Mesodermal cell (in vitro differentiated cells): ENCODE results near the gene ORM2.

Experiments used
- H3K27ac ChIP-seq: 2 replicates; pipeline ENCODE4 v1.7.0; 2013; ENCODE audit warnings: mild to moderate bottlenecking, low read depth, low read length, moderate library complexity; ENCODE audit not compliant: severe bottlenecking
- H3K36me3 ChIP-seq: 2 replicates; pipeline ENCODE4 v1.7.1; 2013; ENCODE audit warnings: mild to moderate bottlenecking, low read length, moderate library complexity; ENCODE audit not compliant: control insufficient read depth, insufficient read depth
- H3K4me1 ChIP-seq: one replicate; pipeline ENCODE4 v1.7.1; 2013; ENCODE audit warnings: mild to moderate bottlenecking, low read length; ENCODE audit not compliant: insufficient read depth, control insufficient read depth, poor library complexity, severe bottlenecking
- H3K4me3 ChIP-seq: 2 replicates; pipeline ENCODE4 v1.7.0; 2013; ENCODE audit warnings: low read length, control low read depth, mild to moderate bottlenecking; ENCODE audit not compliant: insufficient read depth, poor library complexity, severe bottlenecking; ENCODE audit errors: extremely low read depth
- H3K9me3 ChIP-seq: 2 replicates; pipeline ENCODE4 v1.7.1; 2013; ENCODE audit warnings: mild to moderate bottlenecking, low read length, moderate library complexity; ENCODE audit not compliant: control insufficient read depth
- WGBS, 2 experiments: methylation state at CpG; one replicate each; pipeline ENCODE4 v1.1.5; 2013; ENCODE audit warnings: missing lambda C conversion rate in 2 of 2; ENCODE audit not compliant: insufficient coverage in 2 of 2; 5-methylcytosine and 5-hydroxymethylcytosine counted together

The ORM2 gene

GRCh38 chr9:114299286-114300152, 30.1 kb upstream of the ORM2 start:
- Histone ChIP-seq H3K27ac (no peak overlapping the region), H3K9me3 (peaks cover 17% of the 10 kb centered on the region), H3K4me3 (no peak overlapping the region), H3K36me3 (peaks cover 81% of the 10 kb centered on the region), H3K4me1 (no peaks in the 10 kb centered on the region)
- whole genome bisulfite sequencing, 2 experiments: 91 to 95% methylated on average over 14 to 15 of the region's 15 CpGs

- H3K36me3 ChIP-seq: peaks cover 77% of the 10 kb centered on the region
- no peaks in the 10 kb centered on the region for H3K4me1 ChIP-seq
- H3K27ac ChIP-seq: no peak overlapping the region
- no peak overlapping the region for H3K4me3 ChIP-seq
- 95 to 96% methylated on average over 3 to 4 of the region's 4 CpGs for WGBS, 2 experiments
- H3K9me3 ChIP-seq: peaks cover 10% of the 10 kb centered on the region
These were observed 29.4 kb upstream of the ORM2 start for GRCh38 chr9:114300153-114300845.

GRCh38 chr9:114300846-114301797, 28.5 kb upstream of the ORM2 start:
- Histone ChIP-seq H3K36me3 (peaks cover 72% of the 10 kb centered on the region), H3K9me3 (peaks cover 3% of the 10 kb centered on the region), H3K4me1 (no peaks in the 10 kb centered on the region), H3K4me3 (no peak overlapping the region), H3K27ac (no peak overlapping the region)
- WGBS, 2 experiments: 94 to 95% methylated on average over 22 to 23 of the region's 31 CpGs

- Histone ChIP-seq H3K9me3 (no peaks in the 10 kb centered on the region), H3K4me3 (no peak overlapping the region), H3K27ac (no peak overlapping the region), H3K36me3 (peaks cover 74% of the 10 kb centered on the region), H3K4me1 (no peaks in the 10 kb centered on the region)
- 90 to 94% methylated on average over 14 of the region's 15 CpGs for WGBS, 2 experiments
These were observed 27.7 kb upstream of the ORM2 start for GRCh38 chr9:114301798-114302565.

- Histone ChIP-seq H3K27ac (no peak overlapping the region), H3K4me3 (no peak overlapping the region), H3K36me3 (peaks cover 74% of the 10 kb centered on the region), H3K4me1 (no peaks in the 10 kb centered on the region), H3K9me3 (no peaks in the 10 kb centered on the region)
- 83 to 84% methylated on average over 3 to 4 of the region's 6 CpGs for WGBS, 2 experiments
These were observed 26.9 kb upstream of the ORM2 start for GRCh38 chr9:114302727-114303126.

GRCh38 chr9:114303571-114303970, 26.1 kb upstream of the ORM2 start:
- Histone ChIP-seq H3K27ac (no peak overlapping the region), H3K9me3 (no peaks in the 10 kb centered on the region), H3K4me1 (no peaks in the 10 kb centered on the region), H3K4me3 (no peak overlapping the region), H3K36me3 (peaks cover 73% of the 10 kb centered on the region)
- 78 to 86% methylated on average over 1 to 5 of the region's 5 CpGs for WGBS, 2 experiments

- no peak overlapping the region for H3K27ac ChIP-seq
- 95 to 97% methylated on average over 2 to 3 of the region's 4 CpGs for WGBS, 2 experiments
- H3K36me3 ChIP-seq: peaks cover 73% of the 10 kb centered on the region
- no peaks in the 10 kb centered on the region for H3K9me3 ChIP-seq
- no peaks in the 10 kb centered on the region for H3K4me1 ChIP-seq
- H3K4me3 ChIP-seq: no peak overlapping the region
These were observed 25.7 kb upstream of the ORM2 start for GRCh38 chr9:114303977-114304376.

- H3K4me1 ChIP-seq: no peaks in the 10 kb centered on the region
- H3K36me3 ChIP-seq: peaks cover 73% of the 10 kb centered on the region
- H3K9me3 ChIP-seq: no peaks in the 10 kb centered on the region
- H3K27ac ChIP-seq: no peak overlapping the region
- 87 to 97% methylated on average over 9 to 10 of the region's 10 CpGs for WGBS, 2 experiments
- no peak overlapping the region for H3K4me3 ChIP-seq
These were observed 25.1 kb upstream of the ORM2 start for GRCh38 chr9:114304416-114305188.

- Histone ChIP-seq H3K9me3 (no peaks in the 10 kb centered on the region), H3K27ac (no peak overlapping the region), H3K4me3 (no peak overlapping the region), H3K36me3 (peaks cover 69% of the 10 kb centered on the region), H3K4me1 (no peaks in the 10 kb centered on the region)
- 95 to 100% methylated on average over 3 to 6 of the region's 6 CpGs for WGBS, 2 experiments
These were observed 21.8 kb upstream of the ORM2 start for GRCh38 chr9:114307899-114308267.
